Measurements from ENCODE around the gene SERPINB8. TPM values are rescaled to one million over a fixed set of nuclear protein-coding genes. Genes with fewer than 3 reads are reported as not detected.

SERPINB8 gene
- total RNA-seq, 2 donors from 2014 or later, result 10.3 to 28.4 TPM

DNA sequence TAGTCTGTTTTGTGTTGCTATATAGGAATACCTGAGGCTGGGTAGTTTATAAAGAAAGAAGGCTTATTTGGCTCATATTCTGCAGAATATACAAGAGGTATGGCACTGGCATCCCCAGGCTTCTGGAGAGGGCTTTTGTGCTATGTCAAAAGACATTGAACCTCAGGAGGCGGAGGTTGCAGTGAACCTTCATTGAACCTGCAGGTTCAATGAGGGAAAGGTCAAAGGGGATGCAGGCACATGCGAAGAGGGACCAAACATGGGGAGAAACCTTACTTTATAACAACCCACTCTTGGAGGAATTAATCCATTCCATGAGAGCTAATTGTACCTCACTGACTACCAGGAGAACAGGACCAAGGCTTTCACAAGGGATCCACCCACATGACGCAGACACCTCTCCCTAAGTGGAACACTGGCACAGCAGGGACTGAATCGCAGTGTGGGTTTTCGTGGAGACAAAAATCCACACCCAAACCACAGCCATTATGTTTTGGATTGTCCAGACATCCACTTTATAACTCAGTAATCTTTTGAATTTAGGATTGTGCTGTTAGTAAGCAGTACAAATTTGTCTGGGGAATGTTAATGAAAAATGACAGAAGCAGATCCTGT is 4.1 kb upstream of the SERPINB8 start:
- no peak for ATAC-seq (ENCODE audit: insufficient number of reproducible peaks, low FRiP score, low read depth)
- no peak overlapping the region for H3K4me3 ChIP-seq
- no peak for TF ChIP-seq CTCF (IDR thresholded peaks at IDR 0.05)
- peaks cover 6 to 9% of the 10 kb centered on the region in 2 donors for H3K4me1 ChIP-seq (ENCODE audit: control insufficient read depth in 1 of 2, low read depth in 2 of 2)
- DNase-seq (ENCODE audit: low spot score), result no peak
- no peaks in the 10 kb centered on the region for H3K36me3 ChIP-seq
- no peaks in the 10 kb centered on the region for H3K27me3 ChIP-seq (replicated peaks; ENCODE audit: insufficient read depth)
- no peak overlapping the region for H3K27ac ChIP-seq
- H3K9me3 ChIP-seq, result no peaks in the 10 kb centered on the region

GRCh38 chr18:63970809-63971205 is 926 bp downstream of the SERPINB8 start:
- TF ChIP-seq CTCF (IDR thresholded peaks at IDR 0.05), result no peak
- Histone ChIP-seq H3K4me3 (peak overlapping the region; percentile 97), H3K27ac (peak overlapping the region; percentile 100), H3K9me3 (no peaks in the 10 kb centered on the region), H3K4me1 (ENCODE audit: control insufficient read depth in 1 of 2, low read depth in 2 of 2) (peaks cover 10 to 16% of the 10 kb centered on the region in 2 donors), H3K27me3 (replicated peaks; ENCODE audit: insufficient read depth) (no peaks in the 10 kb centered on the region), H3K36me3 (no peaks in the 10 kb centered on the region)
- ATAC-seq (ENCODE audit: insufficient number of reproducible peaks, low FRiP score, low read depth) (peak; percentile 18), DNase-seq (ENCODE audit: low spot score) (no peak)

- DNase-seq (ENCODE audit: low spot score) (no peak), ATAC-seq (ENCODE audit: insufficient number of reproducible peaks, low FRiP score, low read depth) (no peak)
- H3K36me3 ChIP-seq, result no peaks in the 10 kb centered on the region
- H3K27ac ChIP-seq, result peak overlapping the region; percentile 100
- peaks cover 10 to 16% of the 10 kb centered on the region in 2 donors for H3K4me1 ChIP-seq (ENCODE audit: control insufficient read depth in 1 of 2, low read depth in 2 of 2)
- no peak for TF ChIP-seq CTCF (IDR thresholded peaks at IDR 0.05)
- H3K27me3 ChIP-seq (replicated peaks; ENCODE audit: insufficient read depth), result no peaks in the 10 kb centered on the region
- peak overlapping the region; percentile 97 for H3K4me3 ChIP-seq
- no peaks in the 10 kb centered on the region for H3K9me3 ChIP-seq
Observed at GRCh38 chr18:63971320-63972001, 1.6 kb downstream of the SERPINB8 start.

- TF ChIP-seq CTCF (IDR thresholded peaks at IDR 0.05), result no peak
- Histone ChIP-seq H3K27ac (no peak overlapping the region), H3K4me1 (ENCODE audit: control insufficient read depth in 1 of 2, low read depth in 2 of 2) (peaks cover 10 to 16% of the 10 kb centered on the region in 2 donors), H3K27me3 (replicated peaks; ENCODE audit: insufficient read depth) (no peaks in the 10 kb centered on the region), H3K36me3 (no peaks in the 10 kb centered on the region), H3K9me3 (no peaks in the 10 kb centered on the region), H3K4me3 (no peak overlapping the region)
- DNase-seq (ENCODE audit: low spot score) (no peak), ATAC-seq (ENCODE audit: insufficient number of reproducible peaks, low FRiP score, low read depth) (no peak)
Observed at GRCh38 chr18:63972002-63972376, 2.1 kb downstream of the SERPINB8 start.

- no peaks in the 10 kb centered on the region for H3K9me3 ChIP-seq
- no peak for DNase-seq (ENCODE audit: low spot score)
- peaks cover 5 to 19% of the 10 kb centered on the region in 2 donors for H3K4me1 ChIP-seq (ENCODE audit: control insufficient read depth in 1 of 2, low read depth in 2 of 2)
- no peak overlapping the region for H3K4me3 ChIP-seq
- no peak for ATAC-seq (ENCODE audit: insufficient number of reproducible peaks, low FRiP score, low read depth)
- TF ChIP-seq CTCF (IDR thresholded peaks at IDR 0.05), result no peak
- no peaks in the 10 kb centered on the region for H3K36me3 ChIP-seq
- H3K27me3 ChIP-seq (replicated peaks; ENCODE audit: insufficient read depth), result no peaks in the 10 kb centered on the region
- no peak overlapping the region for H3K27ac ChIP-seq
Observed at GRCh38 chr18:63974991-63975390, 5.1 kb downstream of the SERPINB8 start.
